Left ventricle myocardium inferior (tissue), 1 donor: ENCODE results near the gene SENP5. TPM values are rescaled to one million over a fixed set of nuclear protein-coding genes. Genes with fewer than 3 reads are reported as not detected.

Experiments used
- DNase-seq: peaks from one replicate; pipeline ENCODE4 v3.0.0-alpha.2; 2020
- H3K27ac ChIP-seq: fragments of 200-600 bp; replicated peaks from 2 replicates; pipeline ENCODE4 v1.8.0; 2021
- H3K27me3 ChIP-seq: fragments of 200-600 bp; 2 replicates; pipeline ENCODE4 v1.8.0; 2021; ENCODE audit warnings: low read depth
- H3K36me3 ChIP-seq: fragments of 200-600 bp; 2 replicates; pipeline ENCODE4 v1.8.0; 2021
- H3K4me1 ChIP-seq: fragments of 200-600 bp; 2 replicates; pipeline ENCODE4 v1.8.0; 2021
- H3K4me3 ChIP-seq: fragments of 200-600 bp; 2 replicates; pipeline ENCODE4 v1.8.0; 2021; ENCODE audit warnings: mild to moderate bottlenecking, moderate library complexity
- H3K9me3 ChIP-seq: fragments of 200-600 bp; replicated peaks from 2 replicates; pipeline ENCODE4 v1.8.0; 2021
- CTCF ChIP-seq: fragments of 200-600 bp; IDR thresholded peaks from 2 replicates; pipeline ENCODE4 v1.8.0; 2021; ENCODE audit warnings: antibody characterized with exemption, mild to moderate bottlenecking, borderline replicate concordance
- intact Hi-C: fragments of 100-400 bp; cut with micrococcal nuclease; formaldehyde crosslinking; loops from one replicate; pipeline ENCODE4 v1.11.0; 2022
- total RNA-seq: library from RNA; stranded (reverse); fragmentation: NEBNext Ultra II Directional; extraction: Animal tissue kit (Norgen Biotek cat#: 25700); gene quantifications from one replicate; pipeline ENCODE4 v1.2.1, GENCODE V29; 2021
- donor health status: DM: no; HTN: yes; CAD: no; lungs with severe emphysema.

SENP5 gene
- total RNA-seq, 1 donor from 2014 or later, result 16.7 TPM

- no peak overlapping the region for H3K4me3 ChIP-seq
- no peak for TF ChIP-seq CTCF
- no peaks in the 10 kb centered on the region for H3K36me3 ChIP-seq
- DNase-seq, result no peak
- H3K4me1 ChIP-seq, result peaks cover 23% of the 10 kb centered on the region
- no peaks in the 10 kb centered on the region for H3K27me3 ChIP-seq
- H3K9me3 ChIP-seq, result no peaks in the 10 kb centered on the region
- H3K27ac ChIP-seq, result no peak overlapping the region
- intact Hi-C loops, result loop anchor here (10.0 kb wide), 1 partner anchor 132 kb away; no protein-coding TSS in a partner anchor
Observed at GRCh38 chr3:196966526-196967401, 99.0 kb downstream of the SENP5 start.

DNA sequence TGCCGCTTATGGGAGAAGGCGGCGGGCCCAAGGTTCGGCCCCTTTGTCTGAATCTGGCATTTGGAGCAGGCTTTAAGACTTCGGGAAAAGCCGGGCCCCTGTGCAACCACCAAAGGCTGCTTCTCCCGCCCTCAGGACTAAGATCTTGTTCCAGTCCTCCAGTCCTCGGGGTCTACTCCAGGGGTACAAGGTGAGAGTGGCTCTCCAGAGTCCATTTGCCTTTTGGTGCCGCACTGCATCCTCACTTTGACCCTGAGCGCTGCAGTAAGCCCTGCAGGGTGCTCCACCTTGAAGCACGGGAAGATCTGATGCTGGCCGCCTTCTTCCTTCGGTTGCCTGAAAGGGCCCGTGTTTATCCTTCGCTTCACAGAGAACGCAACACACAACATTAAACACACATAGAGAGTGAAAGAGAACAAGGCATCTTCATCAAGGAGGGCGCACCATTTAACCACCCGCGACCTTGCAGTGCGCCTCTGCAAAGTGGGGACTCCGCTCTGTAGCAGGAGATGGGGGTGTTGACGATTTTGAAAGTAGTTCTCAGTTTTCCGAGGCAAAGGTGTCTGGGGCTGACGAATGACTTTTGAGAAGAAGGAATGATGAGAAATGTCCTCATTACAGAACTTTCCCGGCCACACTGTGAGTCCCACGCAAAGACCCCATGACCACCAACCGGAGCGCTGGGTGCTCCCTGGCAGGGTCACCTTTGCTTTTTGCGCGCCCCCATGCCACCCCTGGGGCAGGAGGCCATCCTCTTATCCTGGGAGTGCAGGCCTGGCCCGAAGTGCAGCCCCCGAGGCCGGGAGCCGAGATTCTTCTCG is 99.9 kb downstream of the SENP5 start:
- no peak for DNase-seq
- Histone ChIP-seq H3K36me3 (no peaks in the 10 kb centered on the region), H3K9me3 (no peaks in the 10 kb centered on the region), H3K4me3 (peak overlapping the region; percentile 94), H3K27ac (no peak overlapping the region), H3K27me3 (no peaks in the 10 kb centered on the region), H3K4me1 (peaks cover 23% of the 10 kb centered on the region)
- no peak for TF ChIP-seq CTCF
- intact Hi-C loops, result loop anchor here (10.0 kb wide), 1 partner anchor 133 kb away; no protein-coding TSS in a partner anchor

GRCh38 chr3:196968233-196969133 is 100.8 kb downstream of the SENP5 start, which contains the start of gene PIGZ:
Gene PIGZ, minus strand, starts transcription at chr3:196968833. Its CDS starts 16,802 bp downstream, at chr3:196952031.
- Histone ChIP-seq H3K4me3 (peak within 1 kb of the TSS; percentile 94), H3K27ac (peak within 1 kb of the TSS; percentile 89), H3K27me3 (no peaks in the 10 kb centered on the region), H3K4me1 (peaks cover 23% of the 10 kb centered on the region), H3K36me3 (no peaks in the 10 kb centered on the region), H3K9me3 (no peaks in the 10 kb centered on the region)
- intact Hi-C loops, result loop anchor here (10.0 kb wide), 1 partner anchor 134 kb away; no protein-coding TSS in a partner anchor
- peak; percentile 54 for DNase-seq
- no peak for TF ChIP-seq CTCF

DNA sequence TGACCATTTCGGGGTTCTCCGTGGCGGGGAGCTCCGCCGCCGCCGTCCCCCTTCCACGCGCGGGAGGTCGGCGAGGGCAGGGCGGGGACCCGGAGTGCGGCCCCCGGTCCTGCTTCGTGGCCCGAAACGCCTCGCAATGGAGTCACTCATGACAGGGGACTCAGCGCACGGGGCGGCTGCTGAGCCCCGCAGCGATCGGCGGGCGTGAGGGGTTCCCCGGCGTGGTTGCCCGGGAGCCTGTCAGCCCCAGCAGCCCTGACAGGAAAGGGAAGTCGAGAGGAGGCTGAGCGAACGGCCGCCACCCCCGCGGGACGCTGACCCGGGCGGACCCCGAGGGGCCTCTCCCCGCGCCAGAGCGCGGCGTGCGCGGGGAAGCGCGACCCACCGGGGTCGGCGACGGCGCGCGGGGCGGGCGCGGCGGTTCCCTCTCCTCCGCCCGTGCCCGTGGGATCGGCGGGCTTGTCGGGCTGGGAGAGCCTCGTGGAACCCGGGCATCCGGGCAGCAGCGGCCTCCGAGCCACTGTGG is 101.5 kb downstream of the SENP5 start:
- peak overlapping the region; percentile 89 for H3K27ac ChIP-seq
- no peaks in the 10 kb centered on the region for H3K27me3 ChIP-seq
- no peaks in the 10 kb centered on the region for H3K9me3 ChIP-seq
- H3K36me3 ChIP-seq, result no peaks in the 10 kb centered on the region
- intact Hi-C loops, result loop anchor here (10.0 kb wide), 1 partner anchor 134 kb away; no protein-coding TSS in a partner anchor
- peak overlapping the region; percentile 94 for H3K4me3 ChIP-seq
- H3K4me1 ChIP-seq, result peaks cover 23% of the 10 kb centered on the region
- TF ChIP-seq CTCF, result no peak
- DNase-seq, result peak; percentile 32
